RKO (cell line): ENCODE results near the gene BTBD9.

Experiments used
- DNase-seq: peaks from one replicate; pipeline ENCODE4 v3.0.0-alpha.2; 2016; ENCODE audit warnings: low spot score

Gene BTBD9

DNA sequence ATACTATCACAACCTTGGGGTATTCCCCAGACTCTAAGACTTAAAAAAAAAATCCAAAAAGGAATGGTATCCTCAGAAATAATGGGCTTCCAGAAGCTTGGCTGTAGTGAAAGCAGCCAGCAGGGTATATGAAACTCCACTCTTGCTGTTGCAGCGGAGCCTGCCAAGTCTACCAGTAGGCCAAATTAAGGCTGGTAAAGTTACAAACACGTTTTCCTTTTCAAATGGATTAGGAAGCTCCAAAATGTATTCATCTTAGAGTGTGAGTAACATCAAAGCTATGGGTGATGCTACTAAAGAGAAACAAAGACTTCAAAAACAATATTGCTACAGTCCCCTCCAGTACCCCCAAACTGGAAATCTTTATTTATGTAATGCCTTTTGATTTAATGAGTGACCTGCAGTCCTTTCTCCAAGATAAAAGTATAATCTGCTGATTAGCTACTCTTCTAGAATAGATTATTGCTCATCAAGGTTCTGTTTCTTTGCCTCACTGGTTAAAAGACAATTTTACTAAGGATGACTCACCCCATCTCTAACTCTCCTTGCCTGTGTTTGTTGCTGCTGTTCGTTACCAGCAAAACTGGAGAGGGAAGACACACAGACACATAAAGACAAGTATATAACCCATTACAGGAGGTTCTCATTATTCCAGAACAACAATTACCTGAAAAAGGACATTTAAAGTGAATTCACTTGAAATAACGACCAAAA lies 84.9 kb downstream of the BTBD9 start:
- DNase-seq: peak; percentile 26

DNA sequence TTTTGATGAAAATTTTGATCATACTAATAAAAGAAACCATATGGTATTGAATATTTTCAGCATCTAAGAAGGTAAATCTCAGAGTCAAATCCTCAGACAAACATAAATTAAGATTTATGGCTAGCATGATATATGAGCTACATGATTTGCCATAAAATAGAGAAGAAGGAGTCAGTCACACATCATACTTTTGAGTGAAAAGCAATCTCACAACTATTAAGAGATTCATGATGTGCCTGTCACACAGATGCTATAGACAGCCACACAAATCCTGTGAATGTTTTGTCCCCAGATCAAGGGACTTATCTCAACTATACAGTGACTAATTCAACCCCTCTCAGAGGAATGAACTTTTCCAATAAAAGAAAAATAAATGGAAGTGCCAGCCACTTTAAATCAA lies 85.7 kb downstream of the BTBD9 start:
- no peak for DNase-seq

DNA sequence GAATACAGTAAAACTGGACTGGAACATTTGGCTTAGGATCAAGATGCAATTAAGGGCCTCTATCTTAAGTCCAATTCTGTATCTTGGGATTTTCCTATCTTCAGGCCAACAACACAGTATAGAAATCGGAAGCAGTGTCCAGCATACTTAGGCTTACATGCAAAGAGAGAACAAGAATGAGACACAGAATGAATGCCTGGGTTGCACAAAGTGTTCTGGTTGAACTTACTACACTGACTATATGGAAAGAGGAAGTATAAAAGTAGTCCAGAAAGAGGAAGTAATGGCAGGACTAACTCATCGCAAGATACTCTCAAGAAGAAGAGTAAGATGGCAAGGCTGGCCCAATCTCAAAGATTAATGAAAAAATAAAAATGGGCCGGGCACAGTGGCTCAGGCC lies 87.6 kb downstream of the BTBD9 start:
- no peak for DNase-seq

DNA sequence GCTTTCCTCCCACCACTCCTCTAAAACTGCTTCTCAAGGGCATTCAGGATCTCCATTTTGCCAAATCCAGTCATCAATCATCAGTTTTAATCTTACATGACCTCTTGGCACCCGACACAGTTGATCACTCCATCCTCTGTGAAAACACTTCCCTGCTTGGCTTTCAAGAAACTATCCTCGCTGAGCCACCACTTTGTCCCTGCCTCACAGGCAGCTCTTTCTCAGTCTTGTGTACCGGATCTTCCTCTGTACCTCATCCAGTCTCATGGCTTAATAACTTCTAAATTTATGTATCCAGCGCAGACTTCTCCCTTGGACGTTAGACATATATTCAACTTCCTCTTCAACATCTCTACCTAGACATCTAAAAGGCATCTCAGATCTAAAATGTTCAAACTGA lies 89.9 kb downstream of the BTBD9 start:
- no peak for DNase-seq

DNA sequence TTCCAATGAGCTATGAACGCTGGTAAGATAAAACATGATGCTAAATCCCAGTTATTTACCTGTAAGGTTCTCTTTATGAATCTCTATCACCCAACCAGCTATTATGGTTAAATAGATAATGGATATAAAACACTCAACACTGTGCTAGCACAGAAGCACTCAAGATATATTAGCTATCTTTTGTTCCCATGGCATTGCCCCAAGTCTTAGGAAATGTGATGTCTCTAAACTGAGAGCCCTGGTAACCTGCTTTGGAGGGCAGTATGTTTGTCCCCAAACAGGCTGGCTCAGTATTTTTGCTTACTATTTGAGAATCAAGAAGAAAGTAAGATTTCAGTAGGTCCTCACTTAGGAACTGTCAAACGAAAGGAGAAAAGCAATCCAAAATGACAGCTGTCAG lies 90.5 kb downstream of the BTBD9 start:
- DNase-seq: no peak

DNA sequence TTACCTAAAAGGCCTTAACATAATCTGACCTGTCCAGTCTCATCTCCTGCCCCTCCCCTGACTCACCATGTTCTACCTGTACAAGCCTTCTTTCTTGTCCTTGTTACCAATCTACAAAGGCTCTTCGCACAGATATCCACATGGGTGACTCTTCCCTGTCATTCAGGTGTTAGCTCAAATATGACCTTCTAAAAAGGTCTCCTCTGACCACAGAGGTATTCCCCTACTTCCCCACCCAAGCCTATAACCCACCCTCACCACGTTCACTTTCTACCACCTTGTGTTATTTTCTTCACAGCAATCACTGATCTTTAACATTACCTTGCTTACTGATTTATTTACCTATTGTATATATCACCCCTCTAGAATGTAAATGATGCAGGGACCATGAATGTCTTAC lies 96.7 kb downstream of the BTBD9 start:
- no peak for DNase-seq

DNA sequence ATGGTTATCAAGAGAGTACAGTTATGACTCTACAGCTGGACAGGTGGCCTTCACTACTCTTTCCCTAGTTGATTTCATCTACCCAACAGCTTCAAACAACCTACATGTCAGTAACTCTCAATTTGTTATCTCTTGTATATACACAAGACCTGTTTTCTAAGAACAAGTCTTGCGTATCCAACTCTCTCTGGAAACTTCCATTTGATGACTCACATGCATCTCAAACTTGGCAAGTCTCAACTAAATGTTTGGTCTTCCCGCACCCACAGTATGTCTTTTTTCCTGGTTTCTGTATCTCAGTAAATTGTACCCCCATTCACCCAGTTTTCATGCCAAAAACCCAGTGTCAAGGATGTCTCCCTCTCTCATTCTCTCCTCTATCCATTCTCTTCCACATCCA lies 97.7 kb downstream of the BTBD9 start:
- DNase-seq: no peak

DNA sequence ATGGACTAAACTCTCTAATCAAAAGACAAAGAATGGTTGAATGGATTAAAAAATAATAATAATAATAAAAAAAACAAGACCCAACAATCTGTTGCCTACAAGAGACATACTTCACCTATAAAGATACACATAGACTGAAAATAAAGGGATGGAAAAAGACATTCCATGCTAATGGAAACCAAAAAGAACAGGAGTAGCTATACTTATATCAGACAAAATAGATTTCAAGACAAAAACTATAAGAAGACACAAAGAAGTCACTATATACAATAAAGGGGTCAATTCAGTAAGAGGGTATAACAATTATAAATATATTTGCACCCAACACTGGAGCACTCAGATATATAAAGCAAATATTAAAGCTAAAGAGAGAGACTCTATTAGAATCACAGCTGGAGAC lies 106.7 kb downstream of the BTBD9 start:
- DNase-seq: no peak

DNA sequence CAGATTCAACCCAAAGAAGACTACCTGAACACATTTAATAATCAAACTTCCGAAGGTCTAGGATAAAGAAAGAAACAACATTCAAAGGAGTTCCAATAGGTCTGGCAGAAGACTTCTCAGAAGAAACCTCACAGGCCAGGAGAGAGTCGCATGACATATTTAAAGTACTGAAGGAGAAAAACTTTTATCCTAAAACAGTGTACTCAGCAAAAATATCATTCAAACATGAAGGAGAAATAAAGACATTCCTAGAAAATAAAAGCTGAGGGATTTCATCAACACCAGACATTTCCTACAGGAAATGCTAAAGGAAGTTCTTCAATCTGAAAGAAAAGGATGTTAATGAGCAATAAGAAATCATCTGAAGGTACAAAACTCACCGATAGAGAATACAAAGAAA lies 108.6 kb downstream of the BTBD9 start:
- DNase-seq: no peak

DNA sequence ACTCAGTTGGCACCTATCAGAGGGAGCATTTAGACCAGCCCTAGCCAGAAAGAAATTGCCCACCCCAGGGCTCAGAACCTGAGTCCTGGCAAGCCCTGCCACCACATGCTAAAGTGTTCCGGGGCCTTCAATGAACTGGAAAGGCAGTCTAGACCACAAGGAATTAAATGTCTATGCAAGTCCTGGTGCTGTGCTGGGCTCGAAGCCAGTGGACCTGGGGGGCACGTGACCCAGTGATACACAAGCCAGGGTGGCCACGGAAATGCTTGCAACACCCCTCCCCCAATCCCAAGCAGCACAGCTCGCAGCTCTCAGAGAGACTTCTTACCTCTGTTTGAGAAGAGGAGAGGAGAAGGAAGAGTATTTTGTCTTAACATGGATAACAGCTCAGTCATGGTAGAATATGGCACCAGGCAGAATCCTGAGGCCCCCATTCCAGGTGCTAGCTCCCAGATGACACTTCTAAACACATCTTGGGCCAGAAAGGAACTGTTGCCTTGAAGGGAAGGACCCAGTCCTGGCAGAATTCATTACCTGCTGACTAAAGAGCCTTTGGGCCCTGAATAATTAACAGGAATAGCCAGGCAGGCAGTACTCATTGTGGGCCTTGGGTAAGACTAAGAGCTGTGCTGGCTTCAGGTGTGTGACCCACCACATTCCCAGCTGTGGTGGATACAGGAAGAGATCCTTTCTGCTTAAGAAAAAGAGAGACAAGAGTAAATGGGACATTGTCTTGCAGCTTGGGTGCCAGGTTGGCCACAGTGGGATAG lies 111.3 kb downstream of the BTBD9 start:
- DNase-seq: no peak

DNA sequence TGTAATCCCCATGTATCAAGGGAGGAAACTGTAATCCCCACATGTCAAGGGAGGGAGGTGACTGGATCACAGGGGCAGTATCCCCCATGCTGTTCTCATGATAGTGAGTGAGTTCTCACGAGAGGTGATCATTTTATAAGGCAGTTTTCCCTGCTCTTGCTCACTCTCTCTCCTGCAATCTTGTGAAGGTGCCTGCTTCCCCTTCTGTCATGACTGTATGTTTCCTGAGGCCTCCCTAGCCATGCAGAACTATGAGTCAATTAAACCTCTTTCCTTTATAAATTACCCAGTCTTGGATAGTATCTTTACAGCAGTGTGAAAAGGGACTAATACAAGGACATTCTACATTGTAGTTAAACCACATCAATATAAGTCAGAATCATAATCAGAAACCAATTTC lies 112.4 kb downstream of the BTBD9 start:
- no peak for DNase-seq

DNA sequence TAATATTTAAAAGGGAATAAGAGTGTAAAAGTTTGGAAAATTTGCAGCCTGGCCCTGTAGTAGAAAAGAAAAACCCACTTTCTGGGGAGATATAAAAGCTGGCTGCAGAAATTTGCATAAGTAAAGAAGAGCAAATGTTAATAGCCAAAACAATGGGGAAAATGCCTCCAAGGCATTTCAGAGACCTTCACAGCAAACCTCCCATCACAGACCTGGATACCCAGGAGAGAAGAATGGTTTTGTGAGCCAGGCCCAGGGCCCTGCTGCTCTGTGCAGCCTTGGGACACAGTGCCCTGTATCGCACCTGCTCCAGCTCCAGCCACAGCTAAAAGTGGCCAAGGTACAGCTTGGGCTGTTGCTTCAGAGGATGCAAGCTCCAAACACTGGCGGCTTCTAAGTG lies 113.8 kb downstream of the BTBD9 start:
- DNase-seq: no peak

DNA sequence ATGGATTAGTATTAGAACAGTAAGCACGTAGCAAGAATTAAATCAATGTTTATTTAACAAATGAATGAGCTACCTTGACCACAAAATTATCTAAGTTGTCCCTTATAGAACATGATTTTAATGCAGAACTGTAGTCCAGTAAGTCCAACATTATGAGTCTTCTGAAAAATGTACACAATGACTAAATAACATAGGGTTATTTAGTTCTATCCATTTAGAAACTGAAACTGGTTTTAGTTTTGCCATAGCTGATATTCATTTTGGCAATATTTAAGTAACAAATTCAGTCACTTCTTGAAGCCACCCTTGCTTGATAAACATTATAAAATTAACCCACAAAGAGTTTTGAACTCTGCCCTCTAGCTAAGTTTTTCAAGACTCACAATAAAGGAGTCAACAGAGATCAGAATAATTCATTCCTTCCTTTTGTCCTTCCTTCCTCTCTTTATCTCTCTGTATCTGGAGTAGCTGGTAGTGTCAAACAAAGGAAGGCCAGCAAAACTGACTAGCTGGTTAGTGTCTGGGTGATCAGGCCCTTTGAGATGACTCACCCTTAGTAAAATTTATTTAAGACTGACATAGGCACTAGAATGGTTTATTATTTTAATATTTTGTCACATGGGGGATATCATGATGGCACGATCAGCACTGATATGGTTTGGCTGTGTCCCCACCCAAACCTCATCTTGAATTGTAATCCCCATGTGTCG lies 115.1 kb downstream of the BTBD9 start:
- DNase-seq: no peak

DNA sequence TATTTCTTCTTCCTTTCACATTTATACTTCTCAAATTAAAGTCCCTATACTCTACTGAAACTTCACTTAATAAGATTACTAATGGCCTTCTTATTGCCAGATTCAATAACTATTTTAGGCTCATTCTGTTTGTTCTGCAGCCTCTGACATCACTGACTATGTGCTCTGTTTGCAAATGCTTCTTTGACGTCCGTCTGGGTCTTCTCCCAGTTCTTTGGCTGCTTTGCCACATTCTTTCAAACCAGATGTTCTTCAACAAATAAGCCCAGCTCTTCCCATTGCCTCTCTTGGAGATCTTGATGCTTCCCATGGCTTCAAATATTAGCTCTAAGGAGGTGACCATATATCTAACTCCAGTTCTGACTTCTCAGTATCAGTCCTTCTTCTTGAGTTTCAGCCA lies 117.4 kb downstream of the BTBD9 start:
- DNase-seq: no peak

DNA sequence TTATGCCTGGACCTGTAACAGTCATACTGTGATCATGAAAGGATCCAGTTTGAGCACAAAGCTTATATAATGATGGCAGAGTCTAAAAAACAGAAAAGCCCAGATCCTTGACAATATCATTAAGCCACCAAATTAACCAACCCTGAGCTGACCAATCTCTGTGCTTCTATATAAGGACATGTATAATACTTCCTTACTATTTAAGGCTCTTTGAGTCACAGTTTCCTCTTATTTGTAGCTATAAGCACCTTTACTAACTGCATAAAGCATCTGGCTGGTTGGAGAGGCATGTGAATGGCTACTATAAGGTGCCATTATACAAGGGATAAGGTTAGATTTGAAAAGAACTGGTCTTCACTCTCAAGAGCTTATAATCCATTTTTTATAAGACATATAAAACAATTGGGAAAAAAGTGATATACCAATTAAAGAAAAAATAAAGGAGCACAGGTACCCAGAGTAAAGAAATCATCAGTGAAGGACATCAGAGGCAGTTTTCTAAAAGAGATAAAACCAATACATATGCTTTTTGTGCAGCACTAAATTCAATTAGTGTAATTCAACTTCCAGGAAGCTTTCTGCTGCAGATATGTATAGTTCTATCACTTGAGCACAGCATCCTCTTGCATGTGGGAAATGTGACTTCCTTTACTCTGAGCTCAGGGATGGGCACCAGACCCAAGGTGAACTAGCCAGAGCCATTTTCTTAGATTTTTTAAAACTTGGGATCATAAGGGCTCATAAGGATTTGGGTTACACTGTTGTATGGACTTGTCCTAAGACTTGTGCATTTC lies 121.0 kb downstream of the BTBD9 start:
- DNase-seq: no peak

DNA sequence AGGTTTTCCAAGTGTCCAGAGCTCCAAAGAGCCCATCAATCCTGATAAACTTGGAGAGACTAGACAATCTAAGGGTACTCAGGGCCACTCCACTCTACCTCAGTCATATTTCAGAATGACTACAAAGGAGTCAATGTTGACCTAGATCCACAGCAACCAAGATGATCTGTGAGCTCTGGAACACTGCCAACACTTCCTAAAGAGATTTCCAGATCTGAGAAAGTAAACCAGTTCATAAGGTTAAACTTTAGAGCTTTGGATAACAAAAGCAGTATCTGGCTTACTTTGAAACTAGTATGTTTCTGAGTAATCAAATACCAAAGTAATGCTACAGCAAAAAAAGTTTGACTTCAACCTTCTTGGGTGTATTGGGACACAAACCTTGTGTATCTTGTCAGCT lies 122.7 kb downstream of the BTBD9 start:
- DNase-seq: no peak

DNA sequence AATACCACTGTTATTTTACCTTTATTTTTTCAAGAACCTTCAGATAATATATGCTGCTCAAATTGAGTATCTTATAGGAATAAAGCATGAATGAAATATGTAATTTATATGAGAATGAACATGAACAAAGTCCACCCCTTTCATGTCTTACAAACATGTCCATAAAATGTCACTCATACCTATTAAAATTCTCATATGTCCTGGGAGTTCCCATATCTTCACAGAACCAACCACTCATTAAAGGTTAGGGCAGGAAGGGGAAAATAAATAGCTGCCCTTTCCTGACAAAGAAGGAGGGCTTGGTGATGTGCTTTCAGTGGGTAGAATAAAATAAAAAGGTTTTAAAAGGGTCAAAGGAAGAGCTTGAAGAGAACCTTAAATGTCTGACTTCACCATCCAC lies 125.3 kb downstream of the BTBD9 start:
- no peak for DNase-seq

DNA sequence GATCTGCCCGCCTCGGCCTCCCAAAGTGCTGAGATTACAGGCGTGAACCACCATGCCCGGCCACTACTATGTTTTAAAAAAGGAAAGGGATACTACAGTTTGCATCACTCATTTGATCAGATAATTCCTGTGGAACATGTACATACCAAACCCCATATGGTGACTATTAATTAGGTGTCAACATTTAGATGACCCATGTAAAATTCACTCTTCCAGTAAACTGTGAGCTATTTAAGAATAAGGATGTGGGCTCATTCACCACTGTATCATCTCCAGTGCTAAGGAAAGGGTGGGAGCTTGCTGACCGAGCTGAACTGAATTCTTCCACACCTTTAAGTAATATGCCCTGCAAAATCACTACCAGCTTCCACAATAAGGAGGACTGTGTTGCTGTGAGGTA lies 127.5 kb downstream of the BTBD9 start:
- no peak for DNase-seq

DNA sequence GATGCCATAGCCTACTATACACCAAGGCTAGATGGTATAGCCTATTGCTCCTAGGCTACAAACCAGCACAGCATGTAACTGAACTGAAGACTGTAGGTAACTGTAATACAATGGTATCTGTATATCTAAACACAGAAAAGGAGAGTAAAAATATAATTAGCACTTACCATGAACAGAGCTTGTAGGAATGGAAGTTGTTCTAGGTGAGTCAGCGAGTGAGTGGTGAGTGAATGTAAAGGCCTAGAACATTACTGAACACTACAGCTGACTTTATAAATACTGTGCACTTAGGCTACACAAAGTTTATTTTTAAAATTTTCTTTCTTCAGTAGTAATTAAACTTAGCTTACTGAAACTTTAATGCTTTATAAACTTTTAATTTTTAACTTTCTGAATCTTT lies 129.5 kb downstream of the BTBD9 start:
- DNase-seq: peak; percentile 16

DNA sequence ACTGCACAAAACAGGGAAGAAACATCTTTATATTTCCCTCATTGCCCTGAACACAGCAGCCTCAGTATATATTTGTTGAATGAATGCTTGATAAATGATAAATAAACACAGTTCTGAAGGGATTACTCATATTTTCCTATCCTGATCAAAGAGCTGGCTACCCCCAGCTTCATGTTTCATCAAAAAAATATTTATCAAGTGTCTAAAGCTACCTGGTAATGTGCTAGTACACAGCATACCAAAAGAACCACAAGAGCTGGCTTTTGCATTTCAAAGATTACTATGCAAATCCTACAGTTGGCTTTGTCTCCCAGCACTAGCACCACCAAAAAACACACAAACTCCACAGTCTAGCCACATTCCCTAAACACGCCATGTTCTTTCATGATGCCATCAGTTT lies 130.0 kb downstream of the BTBD9 start:
- no peak for DNase-seq

DNA sequence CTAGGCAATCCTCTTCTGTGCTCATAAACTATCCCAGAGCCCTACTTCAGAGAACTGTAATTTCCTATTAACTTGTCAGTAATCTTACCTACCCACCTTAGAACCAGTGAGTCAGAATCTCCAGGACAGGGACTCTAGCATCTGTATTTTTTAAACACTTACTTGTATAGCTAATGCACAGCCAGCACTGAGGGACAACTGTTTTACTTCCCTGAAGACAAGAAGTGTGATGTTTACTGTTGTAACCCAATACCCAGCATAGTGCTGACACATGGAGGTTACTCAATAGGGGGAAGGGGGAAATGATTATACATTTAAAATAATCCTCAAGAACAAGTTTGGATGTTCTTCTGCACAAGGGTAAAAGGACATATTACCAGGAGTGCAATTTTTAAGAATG lies 130.8 kb downstream of the BTBD9 start:
- no peak for DNase-seq

DNA sequence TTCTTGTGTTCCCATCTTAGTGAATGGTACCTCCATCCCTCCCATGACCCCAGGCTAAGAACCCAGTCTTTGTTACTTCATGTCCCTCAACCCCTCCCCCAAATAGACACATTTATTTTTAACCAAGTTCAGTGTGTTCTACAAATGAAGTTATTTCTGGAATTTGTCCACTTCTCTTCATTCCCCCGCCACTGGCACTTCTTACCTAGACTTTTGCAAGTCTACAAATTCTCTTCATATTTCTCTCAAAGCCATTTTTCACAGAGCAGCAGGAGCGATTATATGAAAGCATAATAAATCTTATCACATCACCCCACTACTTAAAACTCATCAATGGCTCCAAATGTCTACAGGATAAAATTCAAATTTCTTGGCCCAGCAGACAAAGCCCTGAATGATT lies 131.4 kb downstream of the BTBD9 start:
- DNase-seq: no peak

DNA sequence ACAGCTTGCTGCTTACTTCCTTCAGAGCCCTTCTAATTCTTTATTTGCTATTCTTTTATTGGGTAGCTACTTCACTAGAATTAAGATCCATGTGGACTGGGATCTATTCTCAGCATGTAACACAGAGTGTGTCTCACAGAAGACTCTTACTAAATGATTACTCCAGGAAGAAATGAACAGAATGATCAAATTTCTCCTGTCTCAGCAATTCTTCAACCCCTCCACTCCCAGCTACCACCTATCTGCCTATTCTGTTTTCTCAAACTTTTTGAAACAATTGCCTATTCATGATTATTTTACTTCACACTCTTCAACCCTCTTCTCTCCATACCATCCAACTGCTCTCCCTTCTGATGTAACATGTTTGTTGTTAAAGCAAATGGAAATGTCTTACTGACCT lies 132.6 kb downstream of the BTBD9 start:
- DNase-seq: no peak
